ENCODE data around the gene PDCD7.
"Not testable (repeated sequence)": the region's sequence is repeated elsewhere in the genome, so short reads cannot be mapped to it uniquely, and the experiment has no call there.

The PDCD7 gene

GRCh38 chr15:65074946-65075345 lies 58.7 kb downstream of the PDCD7 start:
- DNase-seq (ENCODE audit: low read depth): not testable (repeated sequence)

- DNase-seq (ENCODE audit: low read depth): no peak
Measured at GRCh38 chr15:65072617-65073016, 61.0 kb downstream of the PDCD7 start.

GRCh38 chr15:65072027-65072426 lies 61.6 kb downstream of the PDCD7 start:
- DNase-seq (ENCODE audit: low read depth): no peak

- no peak for DNase-seq (ENCODE audit: low read depth)
Measured at GRCh38 chr15:65071381-65071811, 62.2 kb downstream of the PDCD7 start.

GRCh38 chr15:65069779-65070546 lies 63.6 kb downstream of the PDCD7 start:
- no peak for DNase-seq (ENCODE audit: low read depth)

GRCh38 chr15:65069179-65069578 lies 64.4 kb downstream of the PDCD7 start:
- peak; percentile 76 for DNase-seq (ENCODE audit: low read depth)

GRCh38 chr15:65068403-65068788 lies 65.2 kb downstream of the PDCD7 start:
- no peak for DNase-seq (ENCODE audit: low read depth)

GRCh38 chr15:65067645-65068402 lies 65.8 kb downstream of the PDCD7 start, which contains the start of gene RASL12:
Gene RASL12, minus strand, starts transcription at chr15:65067991. Its CDS starts 156 bp downstream, at chr15:65067835.
- DNase-seq (ENCODE audit: low read depth): no peak
